ENCODE measurements around the gene CD1B. TPM values are rescaled to one million over a fixed set of nuclear protein-coding genes. Genes with fewer than 3 reads are reported as not detected.
"Not testable (repeated sequence)": the region's sequence is repeated elsewhere in the genome, so short reads cannot be mapped to it uniquely, and the experiment has no call there.

CD1B gene
- total RNA-seq, result under 1 TPM in 1 of 2 donors, not detected in 1; 0.41 TPM
- polyA plus RNA-seq (ENCODE audit: insufficient read length in 6 of 6), result under 1 TPM in 1 of 6 donors, not detected in 5; 0.12 TPM
- long read RNA-seq, donor 1, result 0 reads
- long read RNA-seq, donor 2, result 0 reads
- long read RNA-seq, donor 3, result 0 reads
- long read RNA-seq, donor 4, partial matches to known transcripts, result 0 of 1 reads
- long read RNA-seq, donor 4, other reads (novel, unspliced or antisense), result 0 of 1 reads
- long read RNA-seq, donor 5, result 0 reads
- long read RNA-seq, donor 6, result 0 reads
- long read RNA-seq, donor 7, result 0 reads
- long read RNA-seq, donor 8, result 0 reads
- long read RNA-seq, donor 9, result 0 reads
- long read RNA-seq, donor 10, result 0 reads
- long read RNA-seq, donor 11, result 0 reads
- long read RNA-seq, donor 12, result 0 reads

DNA sequence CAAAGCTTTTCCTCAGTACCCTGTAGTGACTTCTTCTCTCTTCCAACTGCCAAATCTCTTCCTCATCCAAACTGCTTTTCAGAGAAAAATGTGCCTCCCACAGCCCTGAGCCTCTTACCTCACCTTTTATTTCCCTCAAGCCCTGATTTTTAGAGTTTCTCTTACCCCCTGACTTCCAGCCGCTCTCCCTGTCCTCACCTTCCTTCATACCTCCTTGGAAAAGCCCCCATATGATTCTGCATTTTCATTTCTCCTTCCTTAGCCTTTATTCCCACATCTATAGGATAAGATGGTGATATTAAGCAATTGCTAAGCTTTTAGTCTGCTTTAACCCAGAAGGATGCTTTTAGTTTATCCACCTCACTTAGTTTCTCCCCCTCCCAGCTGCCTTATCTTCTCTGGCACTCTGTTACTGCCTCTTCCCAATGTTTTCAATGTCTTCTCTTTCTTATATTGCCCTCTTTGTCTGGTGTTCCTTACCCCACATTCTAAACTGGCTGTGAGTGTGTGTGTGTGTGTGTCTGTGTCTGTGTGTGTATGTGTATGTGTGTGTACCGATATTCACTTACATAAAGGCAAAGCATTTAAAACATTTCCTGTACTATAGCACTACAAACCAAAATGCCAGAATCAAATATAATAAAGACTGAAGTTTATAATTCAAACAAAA is at the start of gene CD1B:
CD1B (minus strand) TSS at position 51 of the 670 bp plus-strand sequence. CDS start 108 bp downstream, outside the sequence.
- H3K27ac ChIP-seq, result no peak within 1 kb of the TSS
- H3K27me3 ChIP-seq, result peaks cover 0 to 16% of the 10 kb centered on the region in 2 donors
- ATAC-seq (no peak), DNase-seq (no peak)
- intact Hi-C loops (cut with DNase I), result no loop called here
- TF ChIP-seq, protein P1, sequence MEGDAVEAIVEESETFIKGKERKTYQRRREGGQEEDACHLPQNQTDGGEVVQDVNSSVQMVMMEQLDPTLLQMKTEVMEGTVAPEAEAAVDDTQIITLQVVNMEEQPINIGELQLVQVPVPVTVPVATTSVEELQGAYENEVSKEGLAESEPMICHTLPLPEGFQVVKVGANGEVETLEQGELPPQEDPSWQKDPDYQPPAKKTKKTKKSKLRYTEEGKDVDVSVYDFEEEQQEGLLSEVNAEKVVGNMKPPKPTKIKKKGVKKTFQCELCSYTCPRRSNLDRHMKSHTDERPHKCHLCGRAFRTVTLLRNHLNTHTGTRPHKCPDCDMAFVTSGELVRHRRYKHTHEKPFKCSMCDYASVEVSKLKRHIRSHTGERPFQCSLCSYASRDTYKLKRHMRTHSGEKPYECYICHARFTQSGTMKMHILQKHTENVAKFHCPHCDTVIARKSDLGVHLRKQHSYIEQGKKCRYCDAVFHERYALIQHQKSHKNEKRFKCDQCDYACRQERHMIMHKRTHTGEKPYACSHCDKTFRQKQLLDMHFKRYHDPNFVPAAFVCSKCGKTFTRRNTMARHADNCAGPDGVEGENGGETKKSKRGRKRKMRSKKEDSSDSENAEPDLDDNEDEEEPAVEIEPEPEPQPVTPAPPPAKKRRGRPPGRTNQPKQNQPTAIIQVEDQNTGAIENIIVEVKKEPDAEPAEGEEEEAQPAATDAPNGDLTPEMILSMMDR (IDR thresholded peaks at IDR 0.05), result no peak
- no peaks in the 10 kb centered on the region for H3K36me3 ChIP-seq
- H3K4me3 ChIP-seq, result no peak within 1 kb of the TSS
- peaks cover 0 to 4% of the 10 kb centered on the region in 2 donors for H3K4me1 ChIP-seq
- H3K9me3 ChIP-seq, result no peaks in the 10 kb centered on the region

DNA sequence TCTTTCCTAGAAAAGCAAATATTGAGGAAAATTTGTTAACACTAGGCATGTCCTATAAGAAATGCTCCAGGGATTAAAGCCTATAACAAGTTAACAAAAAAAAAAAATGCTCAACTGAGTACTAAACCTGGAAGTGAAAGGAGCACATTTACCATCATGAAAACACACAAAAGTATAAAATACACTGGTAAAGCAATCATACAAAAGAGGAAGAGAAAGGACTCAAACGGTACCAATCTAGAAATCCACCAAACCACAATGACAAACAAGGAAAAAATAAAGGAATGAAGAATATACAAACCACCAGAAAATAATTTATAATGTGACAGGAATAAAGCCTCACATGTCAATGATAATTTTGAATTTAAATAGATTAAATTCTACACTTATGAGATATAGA is 43.5 kb upstream of the CD1B start:
- H3K36me3 ChIP-seq, result no peaks in the 10 kb centered on the region
- intact Hi-C loops (cut with DNase I), result no loop called here
- H3K4me1 ChIP-seq, result no peaks in the 10 kb centered on the region
- no peak overlapping the region for H3K27ac ChIP-seq
- H3K27me3 ChIP-seq, result no peaks in the 10 kb centered on the region
- ATAC-seq (no peak), DNase-seq (no peak)
- peaks cover 0 to 13% of the 10 kb centered on the region in 2 donors for H3K9me3 ChIP-seq
- no peak overlapping the region for H3K4me3 ChIP-seq
- TF ChIP-seq, protein P1 (IDR thresholded peaks at IDR 0.05), result no peak

GRCh38 chr1:158374101-158374500 is 42.8 kb upstream of the CD1B start:
- H3K27ac ChIP-seq; H3K27me3 ChIP-seq; H3K4me1 ChIP-seq; H3K4me3 ChIP-seq; ATAC-seq; intact Hi-C loops (cut with DNase I); H3K36me3 ChIP-seq: not testable (repeated sequence)
- peak in 1 of 4 donors; percentile 62 for DNase-seq
- H3K9me3 ChIP-seq, result peaks cover 0 to 13% of the 10 kb centered on the region in 2 donors

DNA sequence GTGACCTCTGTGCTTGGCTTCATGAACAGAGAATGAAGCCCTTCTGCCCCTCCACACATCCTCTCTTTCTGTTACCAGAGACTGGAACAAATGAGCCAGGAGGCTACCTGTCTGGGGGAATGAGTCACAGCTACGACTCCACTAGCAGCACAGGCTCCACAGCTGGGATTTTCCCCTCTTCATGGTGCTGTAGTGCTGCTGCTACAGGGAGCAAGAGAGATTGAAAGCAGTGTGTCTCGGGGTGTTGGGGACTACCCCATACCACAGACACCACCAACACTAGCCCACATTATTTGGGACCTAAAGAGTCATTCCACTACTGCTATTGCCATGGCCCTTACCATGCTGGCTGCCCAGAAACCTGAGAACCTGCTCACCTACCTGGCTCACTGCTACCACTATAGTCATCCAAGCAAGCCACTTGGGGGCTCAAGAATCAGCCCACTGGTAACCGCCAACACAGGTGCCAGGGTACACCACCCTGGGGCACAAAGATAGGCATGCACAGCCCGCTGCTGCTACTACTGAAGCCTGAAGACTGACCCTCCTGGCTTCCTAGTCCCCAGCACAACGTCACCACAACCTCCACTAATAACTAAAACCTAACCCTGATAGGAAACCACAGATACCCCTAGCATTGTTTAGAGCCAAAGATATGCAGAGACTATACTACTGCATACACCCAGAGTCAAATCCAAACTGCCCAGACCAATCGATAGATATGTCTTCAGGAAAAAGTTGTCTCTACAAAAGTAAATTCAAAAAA is 40.0 kb upstream of the CD1B start:
- Histone ChIP-seq H3K4me1 (no peaks in the 10 kb centered on the region), H3K27me3 (no peaks in the 10 kb centered on the region), H3K9me3 (peaks cover 0 to 13% of the 10 kb centered on the region in 2 donors), H3K36me3 (no peaks in the 10 kb centered on the region), H3K27ac (no peak overlapping the region), H3K4me3 (no peak overlapping the region)
- intact Hi-C loops (cut with DNase I), result no loop called here
- TF ChIP-seq, protein P1 (IDR thresholded peaks at IDR 0.05), result no peak
- DNase-seq, result no peak
- ATAC-seq, result no peak

- intact Hi-C loops (cut with DNase I), result no loop called here
- Histone ChIP-seq H3K4me3 (no peak overlapping the region), H3K4me1 (no peaks in the 10 kb centered on the region), H3K36me3 (no peaks in the 10 kb centered on the region), H3K9me3 (peaks cover 0 to 4% of the 10 kb centered on the region in 2 donors), H3K27me3 (no peaks in the 10 kb centered on the region), H3K27ac (no peak overlapping the region)
- no peak for ATAC-seq
- TF ChIP-seq, protein P1 (IDR thresholded peaks at IDR 0.05), result no peak
- no peak for DNase-seq
Measured at GRCh38 chr1:158366783-158367182, 35.5 kb upstream of the CD1B start.

Measured in left lung (tissue), 14 donors.